PC-3 (cell line): Measurements from ENCODE around the gene POLR2M.

Source experiments
- EZH2 ChIP-seq: fragments of 300-600 bp; sonication (generic); IDR thresholded peaks from one replicate; pipeline ENCODE4 v1.6.1; 2017; ENCODE audit warnings: antibody characterized with exemption, mild to moderate bottlenecking, low read length; ENCODE audit not compliant: unreplicated experiment
- EZH2phosphoT487 ChIP-seq: fragments of 300-600 bp; sonication (generic); IDR thresholded peaks from 2 replicates; pipeline ENCODE4 v1.6.1; 2018; ENCODE audit warnings: mild to moderate bottlenecking, antibody characterized with exemption, low read length, borderline replicate concordance
- TF ChIP-seq, protein P1 (sequence below): fragments of 300-600 bp; sonication (generic); conservative IDR thresholded peaks from 2 replicates; pipeline ENCODE4 v1.5.1; 2017; ENCODE audit warnings: antibody characterized with exemption, low read depth, mild to moderate bottlenecking, low read length

GRCh38 chr15:57747206-57747896, 40.8 kb downstream of the POLR2M start:
- TF ChIP-seq, protein P1, sequence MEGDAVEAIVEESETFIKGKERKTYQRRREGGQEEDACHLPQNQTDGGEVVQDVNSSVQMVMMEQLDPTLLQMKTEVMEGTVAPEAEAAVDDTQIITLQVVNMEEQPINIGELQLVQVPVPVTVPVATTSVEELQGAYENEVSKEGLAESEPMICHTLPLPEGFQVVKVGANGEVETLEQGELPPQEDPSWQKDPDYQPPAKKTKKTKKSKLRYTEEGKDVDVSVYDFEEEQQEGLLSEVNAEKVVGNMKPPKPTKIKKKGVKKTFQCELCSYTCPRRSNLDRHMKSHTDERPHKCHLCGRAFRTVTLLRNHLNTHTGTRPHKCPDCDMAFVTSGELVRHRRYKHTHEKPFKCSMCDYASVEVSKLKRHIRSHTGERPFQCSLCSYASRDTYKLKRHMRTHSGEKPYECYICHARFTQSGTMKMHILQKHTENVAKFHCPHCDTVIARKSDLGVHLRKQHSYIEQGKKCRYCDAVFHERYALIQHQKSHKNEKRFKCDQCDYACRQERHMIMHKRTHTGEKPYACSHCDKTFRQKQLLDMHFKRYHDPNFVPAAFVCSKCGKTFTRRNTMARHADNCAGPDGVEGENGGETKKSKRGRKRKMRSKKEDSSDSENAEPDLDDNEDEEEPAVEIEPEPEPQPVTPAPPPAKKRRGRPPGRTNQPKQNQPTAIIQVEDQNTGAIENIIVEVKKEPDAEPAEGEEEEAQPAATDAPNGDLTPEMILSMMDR, result no peak
- TF ChIP-seq EZH2phosphoT487, result no peak
- TF ChIP-seq EZH2, result no peak
